Fibroblast of upper back skin (primary cell): ENCODE results near the gene TM9SF1.

Experiments
- DNase-seq: peaks from one replicate; pipeline ENCODE4 v3.0.0-alpha.2; 2013

TM9SF1 gene

GRCh38 chr14:24195186-24196070 is at the start of gene TM9SF1:
TM9SF1 (minus strand) TSS chr14:24195441; CDS start chr14:24195019, 422 bp downstream.
- peak; percentile 84 for DNase-seq

- DNase-seq = peak; percentile 37
Measured at GRCh38 chr14:24243336-24243836, 48.1 kb upstream of the TM9SF1 start.

- peak; percentile 89 for DNase-seq
Measured at GRCh38 chr14:24241829-24242443, 46.7 kb upstream of the TM9SF1 start.

- DNase-seq = no peak
Measured at GRCh38 chr14:24240110-24240918, 45.1 kb upstream of the TM9SF1 start.

GRCh38 chr14:24238527-24239037 is 43.3 kb upstream of the TM9SF1 start:
- DNase-seq = no peak

GRCh38 chr14:24238123-24238522 is 42.9 kb upstream of the TM9SF1 start:
- no peak for DNase-seq

- DNase-seq = no peak
Measured at GRCh38 chr14:24237463-24237955, 42.3 kb upstream of the TM9SF1 start.

- DNase-seq = no peak
Measured at GRCh38 chr14:24236689-24237462, 41.6 kb upstream of the TM9SF1 start.

GRCh38 chr14:24235804-24236688 is 40.8 kb upstream of the TM9SF1 start:
- no peak for DNase-seq

GRCh38 chr14:24234095-24235005 is 39.1 kb upstream of the TM9SF1 start:
- no peak for DNase-seq

GRCh38 chr14:24233538-24233866 is 38.3 kb upstream of the TM9SF1 start:
- no peak for DNase-seq

- no peak for DNase-seq
Measured at GRCh38 chr14:24232645-24233537, 37.6 kb upstream of the TM9SF1 start, which contains the start of gene GMPR2. GMPR2 (plus strand) TSS chr14:24232929; CDS start chr14:24233254, 325 bp downstream.

- DNase-seq = peak; percentile 98
Measured at GRCh38 chr14:24232121-24232644, 36.9 kb upstream of the TM9SF1 start, which contains the start of gene NEDD8. NEDD8 (minus strand) TSS chr14:24232367; CDS start chr14:24232267, 100 bp downstream.

- DNase-seq = no peak
Measured at GRCh38 chr14:24231263-24232120, 36.3 kb upstream of the TM9SF1 start.

- DNase-seq = no peak
Measured at GRCh38 chr14:24228902-24229301, 33.7 kb upstream of the TM9SF1 start.

- no peak for DNase-seq
Measured at GRCh38 chr14:24226473-24226872, 31.2 kb upstream of the TM9SF1 start.

GRCh38 chr14:24224618-24225071 is 29.4 kb upstream of the TM9SF1 start:
- peak; percentile 94 for DNase-seq
